Pancreas (tissue), 10 donors: Measurements from ENCODE around the gene ANKRD12. TPM values are rescaled to one million over a fixed set of nuclear protein-coding genes. Genes with fewer than 3 reads are reported as not detected.

Experiments used
- ATAC-seq, 4 donors: fragments of 200-7000 bp; cut with Tn5 transposase; one replicate each; pipeline versions ENCODE4 v1.8.0 to v1.9.1; 2020; ENCODE audit warnings: mild to moderate bottlenecking in 4 of 4, moderate library complexity in 4 of 4
- DNase-seq, 6 donors: peaks; one replicate each; pipeline ENCODE4 v3.0.0-alpha.2; 2020
- FAIRE-seq: peaks from 2 replicates; lab custom pipeline; 2012; peaks lifted over from hg19 to GRCh38; lab: Jason Lieb, UNC
- H3K27ac ChIP-seq, 4 donors: fragments of 200-600 bp; sonication (generic); 1 replicate in 3 of 4; 2 replicates in 1 of 4; pipeline versions ENCODE4 v1.5.0 to v1.8.0; 2020
- H3K27me3 ChIP-seq, 4 donors: fragments of 200-600 bp; one replicate each; pipeline ENCODE4 v1.8.0; 2021
- H3K36me3 ChIP-seq, 3 donors: fragments of 200-600 bp; sonication (generic) in 1 of 3; one replicate each; pipeline versions ENCODE4 v1.5.0 to v1.8.0; 2020 to 2021
- H3K4me1 ChIP-seq, 3 donors: fragments of 200-600 bp; one replicate each; pipeline ENCODE4 v1.8.0; 2021
- H3K4me3 ChIP-seq, 4 donors: fragments of 200-600 bp; sonication (generic) in 2 of 4; one replicate each; pipeline versions ENCODE4 v1.5.0 to v1.8.0; 2020 to 2021
- H3K9me3 ChIP-seq, 4 donors: fragments of 200-600 bp; one replicate each; pipeline ENCODE4 v1.8.0; 2021
- CTCF ChIP-seq, 4 donors: fragments of 200-600 bp; sonication (generic) in 3 of 4; IDR thresholded peaks; one replicate each; pipeline versions ENCODE4 v1.5.0 to v1.8.0; 2021; ENCODE audit warnings: antibody characterized with exemption in 4 of 4
- WGBS, 2 donors: extraction: QIAGEN DNeasy Blood & Tissue Kit; methylation state at CpG; one replicate each; pipeline ENCODE4 v1.1.7; 2013; 5-methylcytosine and 5-hydroxymethylcytosine counted together
- intact Hi-C, 3 donors: fragments of 100-400 bp; cut with DNase I; formaldehyde crosslinking; loops; one replicate each; pipeline versions ENCODE4 v1.11.1 to v1.14.2; 2022
- polyA plus RNA-seq, 2 donors: library from polyadenylated mRNA; stranded (reverse); fragments of 200-250 nt; gene quantifications; one replicate each; pipeline ENCODE4 v1.2.3, GENCODE V29; 2013
- total RNA-seq, 6 donors: library from RNA; stranded (reverse); fragmentation: NEBNext Ultra II Directional in 4 of 6; extraction: Animal tissue kit (Norgen Biotek cat#: 25700) in 4 of 6; gene quantifications; one replicate each; pipeline versions ENCODE4 v1.2.1 to v1.2.4, GENCODE V29; 2021 to 2023
- donor health status: healthy with polysubstance abuse.
- donor health status: DM: no; HTN: no; CAD: no; lungs with moderate emphysema.
- donor health status: DM: no; HTN: no; CAD: no.
- donor health status: control.
- donor health status: control.
- donor health status: Bipolar disorder and iron deficiency.
- donor health status: DM: yes; HTN: yes; CAD: no.
- donor health status: DM: no; HTN: no; CAD: no.
- donor health status: DM: no; HTN: no; CAD: no.
- donor health status: DM: yes; HTN: yes; CAD: no.

Gene ANKRD12
- total and polyA plus RNA-seq, 8 donors = 14.5 to 51.7 (median 27.3) TPM

DNA sequence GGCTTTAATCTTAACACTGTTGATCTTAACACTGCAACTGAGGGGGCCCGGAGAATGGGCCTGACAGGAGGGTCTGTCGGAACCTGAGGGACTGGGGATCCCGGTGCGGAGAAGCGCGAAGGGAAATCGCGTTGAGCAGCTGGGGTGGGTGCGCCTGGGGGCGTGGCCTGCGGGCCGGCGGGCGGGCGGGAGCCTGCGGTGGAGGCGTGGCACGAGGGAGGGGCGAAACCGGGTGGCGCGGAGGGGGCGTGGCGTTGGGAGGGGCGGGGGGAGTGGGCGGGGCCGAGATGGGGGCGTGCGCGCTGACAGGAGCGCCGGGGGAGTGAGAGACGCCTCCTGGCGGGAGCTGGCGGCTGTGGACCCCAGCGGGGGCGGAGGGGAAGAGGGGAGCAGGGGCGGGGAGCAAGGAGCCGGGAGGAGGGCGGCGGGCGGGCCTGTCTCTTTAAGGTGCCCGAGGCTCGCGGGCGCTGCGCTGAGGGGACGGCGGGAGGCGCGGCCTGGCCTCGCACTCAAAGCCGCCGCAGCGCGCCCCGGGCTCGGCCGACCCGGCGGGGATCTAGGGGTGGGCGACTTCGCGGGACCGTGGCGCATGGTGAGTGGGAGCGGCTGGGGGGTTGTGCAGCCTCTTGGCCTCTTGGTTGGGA is 197.9 kb downstream of the ANKRD12 start, which contains the start of gene TWSG1:
Gene TWSG1 (plus strand): TSS at position 445 of the 644 bp plus-strand sequence. CDS start 2,457 bp downstream, outside the sequence.
- peaks cover 0 to 9% (median 5%) of the 10 kb centered on the region in 3 donors for H3K4me1 ChIP-seq
- no peaks in the 10 kb centered on the region for H3K27me3 ChIP-seq
- peak; percentile 91 to 96 (median 92) for ATAC-seq
- H3K4me3 ChIP-seq = peak within 1 kb of the TSS; percentile 76 to 94 (median 86)
- peak within 1 kb of the TSS; percentile 56 to 80 (median 72) for H3K27ac ChIP-seq
- peak in 2 of 4 donors; percentile 10 to 23 for TF ChIP-seq CTCF (IDR thresholded peaks at IDR 0.05)
- WGBS, 2 donors = 0 to 1% methylated on average over 34 to 67 of the region's 67 CpGs
- intact Hi-C loops = loop anchor here in 1 of 3 donors (10.0 kb wide), 1 partner anchor 260 kb away; no protein-coding TSS in a partner anchor
- no peak for FAIRE-seq
- H3K9me3 ChIP-seq = no peaks in the 10 kb centered on the region
- H3K36me3 ChIP-seq = no peaks in the 10 kb centered on the region
- peak; percentile 92 to 98 (median 94) for DNase-seq

DNA sequence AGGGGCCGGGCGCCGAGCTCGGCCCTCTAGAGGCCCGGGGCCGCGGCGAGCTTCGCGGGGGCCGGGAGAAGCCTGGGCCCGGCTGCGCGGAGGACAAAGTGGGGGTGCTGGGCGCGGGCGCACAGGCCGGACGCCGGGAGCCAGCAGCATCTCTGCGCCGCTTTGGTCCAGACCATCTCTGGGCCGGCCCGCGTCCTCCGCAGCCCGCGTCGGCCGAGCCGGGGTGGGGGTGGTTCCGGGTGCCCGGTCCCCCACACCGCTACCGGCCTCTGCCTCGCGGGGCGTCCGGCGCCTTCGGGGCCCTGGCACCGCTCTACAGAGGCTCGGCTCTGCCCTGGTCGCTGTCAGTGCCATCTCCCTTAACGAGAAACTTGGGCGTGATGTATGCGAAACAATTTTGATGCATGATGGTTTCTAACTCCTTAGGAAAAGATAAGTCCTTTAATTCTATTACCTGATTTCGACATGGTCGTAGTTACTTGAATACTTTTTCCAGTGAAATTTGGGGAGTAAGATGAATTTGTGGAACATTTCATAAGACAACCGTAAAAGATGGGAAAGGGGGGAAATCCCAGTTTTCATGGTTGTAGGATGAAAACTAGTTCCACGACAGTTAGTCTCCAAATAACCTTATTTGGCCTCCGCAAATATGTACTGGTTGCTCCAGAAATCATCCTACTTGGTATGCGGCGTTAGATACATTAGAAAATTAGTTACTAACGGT is 198.6 kb downstream of the ANKRD12 start:
- DNase-seq (no peak), ATAC-seq (peak; percentile 50 to 72 (median 66)), FAIRE-seq (no peak)
- intact Hi-C loops = loop anchor here in 1 of 3 donors (10.0 kb wide), 1 partner anchor 260 kb away; no protein-coding TSS in a partner anchor
- peak overlapping the region; percentile 76 to 94 (median 86) for H3K4me3 ChIP-seq
- H3K36me3 ChIP-seq = no peaks in the 10 kb centered on the region
- peaks cover 0 to 9% (median 5%) of the 10 kb centered on the region in 3 donors for H3K4me1 ChIP-seq
- WGBS, 2 donors = 3 to 6% methylated on average over 42 to 55 of the region's 55 CpGs
- H3K9me3 ChIP-seq = no peaks in the 10 kb centered on the region
- no peak for TF ChIP-seq CTCF (IDR thresholded peaks at IDR 0.05)
- peak overlapping the region in 3 of 4 donors; percentile 56 to 77 (median 74) for H3K27ac ChIP-seq
- no peaks in the 10 kb centered on the region for H3K27me3 ChIP-seq

Other genes with a start within 250 kb of the ANKRD12 start
- 10 to 100 TPM; 48.1 to 64.1 (median 60.7) TPM for gene NDUFV2, start 34.1 kb upstream of the ANKRD12 start, total RNA-seq
- gene NDUFV2, start 34.1 kb upstream of the ANKRD12 start, polyA plus RNA-seq = 100 to 1,000 TPM; 101 to 115 TPM
- 10 to 100 TPM in 2 of 6 donors, 1 to 10 TPM in 4; 4.1 to 13.7 (median 6.1) TPM for gene TWSG1, start 198.0 kb downstream of the ANKRD12 start, total RNA-seq
- 1 to 10 TPM; 2.5 to 7.0 TPM for gene TWSG1, start 198.0 kb downstream of the ANKRD12 start, polyA plus RNA-seq